ENCODE data around the gene CALB2. TPM values are rescaled to one million over a fixed set of nuclear protein-coding genes. Genes with fewer than 3 reads are reported as not detected.

CALB2 gene
- total and polyA plus RNA-seq, 2 of the 13 experiments (the other 11 are each of a cell fraction or from before 2014, with no cell fraction given): 0.37 to 0.40 TPM

- TF ChIP-seq, protein P1, sequence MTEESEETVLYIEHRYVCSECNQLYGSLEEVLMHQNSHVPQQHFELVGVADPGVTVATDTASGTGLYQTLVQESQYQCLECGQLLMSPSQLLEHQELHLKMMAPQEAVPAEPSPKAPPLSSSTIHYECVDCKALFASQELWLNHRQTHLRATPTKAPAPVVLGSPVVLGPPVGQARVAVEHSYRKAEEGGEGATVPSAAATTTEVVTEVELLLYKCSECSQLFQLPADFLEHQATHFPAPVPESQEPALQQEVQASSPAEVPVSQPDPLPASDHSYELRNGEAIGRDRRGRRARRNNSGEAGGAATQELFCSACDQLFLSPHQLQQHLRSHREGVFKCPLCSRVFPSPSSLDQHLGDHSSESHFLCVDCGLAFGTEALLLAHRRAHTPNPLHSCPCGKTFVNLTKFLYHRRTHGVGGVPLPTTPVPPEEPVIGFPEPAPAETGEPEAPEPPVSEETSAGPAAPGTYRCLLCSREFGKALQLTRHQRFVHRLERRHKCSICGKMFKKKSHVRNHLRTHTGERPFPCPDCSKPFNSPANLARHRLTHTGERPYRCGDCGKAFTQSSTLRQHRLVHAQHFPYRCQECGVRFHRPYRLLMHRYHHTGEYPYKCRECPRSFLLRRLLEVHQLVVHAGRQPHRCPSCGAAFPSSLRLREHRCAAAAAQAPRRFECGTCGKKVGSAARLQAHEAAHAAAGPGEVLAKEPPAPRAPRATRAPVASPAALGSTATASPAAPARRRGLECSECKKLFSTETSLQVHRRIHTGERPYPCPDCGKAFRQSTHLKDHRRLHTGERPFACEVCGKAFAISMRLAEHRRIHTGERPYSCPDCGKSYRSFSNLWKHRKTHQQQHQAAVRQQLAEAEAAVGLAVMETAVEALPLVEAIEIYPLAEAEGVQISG (CRISPR knock-in tag; IDR thresholded peaks at IDR 0.05): peak; percentile 31; the same call in 1 of the 2 replicates
- TF ChIP-seq ZNF556 (CRISPR knock-in tag; IDR thresholded peaks at IDR 0.05; ENCODE audit: borderline replicate concordance) (0 out of 2 replicates have a peak, but pooled peaks have one; percentile 47), HOXA5 (CRISPR knock-in tag; IDR thresholded peaks at IDR 0.05) (no peak; the same call in 1 of the 2 replicates), MZF1 (CRISPR knock-in tag; IDR thresholded peaks at IDR 0.05; ENCODE audit: borderline replicate concordance) (no peak), ELF3 (CRISPR knock-in tag; IDR thresholded peaks at IDR 0.05) (peak; percentile 23; the same call in 1 of the 2 replicates), ZNF619 (CRISPR knock-in tag; IDR thresholded peaks at IDR 0.05) (no peak), ZSCAN12 (CRISPR knock-in tag; IDR thresholded peaks at IDR 0.05) (no peak), CBFB (CRISPR knock-in tag; IDR thresholded peaks at IDR 0.05) (no peak), GLI4 (CRISPR knock-in tag; IDR thresholded peaks at IDR 0.05; ENCODE audit: borderline replicate concordance) (peak; percentile 67; the same call in 1 of the 2 replicates), GATAD1 (CRISPR knock-in tag; IDR thresholded peaks at IDR 0.05) (0 out of 2 replicates have a peak, but pooled peaks have one; percentile 9), KLF16 (CRISPR knock-in tag; IDR thresholded peaks at IDR 0.05) (0 out of 4 replicates have a peak, but pooled peaks of 1 of the 2 experiments have one; percentile 28), IKZF5 (CRISPR knock-in tag; IDR thresholded peaks at IDR 0.05) (0 out of 2 replicates have a peak, but pooled peaks have one; percentile 32), ZNF710 (CRISPR knock-in tag; IDR thresholded peaks at IDR 0.05; ENCODE audit: borderline replicate concordance) (peak; percentile 14; the same call in 1 of the 2 replicates), ARHGAP35 (CRISPR knock-in tag; IDR thresholded peaks at IDR 0.05; ENCODE audit: borderline replicate concordance) (peak; percentile 61; the same call in 1 of the 2 replicates), ARNTL (CRISPR knock-in tag; IDR thresholded peaks at IDR 0.05) (0 out of 2 replicates have a peak, but pooled peaks have one; percentile 18), ZFX (CRISPR knock-in tag; IDR thresholded peaks at IDR 0.05; ENCODE audit: low read depth) (peak; percentile 14; the same call in 1 of the 2 replicates)
- TF ChIP-seq, protein P2, sequence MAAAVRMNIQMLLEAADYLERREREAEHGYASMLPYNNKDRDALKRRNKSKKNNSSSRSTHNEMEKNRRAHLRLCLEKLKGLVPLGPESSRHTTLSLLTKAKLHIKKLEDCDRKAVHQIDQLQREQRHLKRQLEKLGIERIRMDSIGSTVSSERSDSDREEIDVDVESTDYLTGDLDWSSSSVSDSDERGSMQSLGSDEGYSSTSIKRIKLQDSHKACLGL (CRISPR knock-in tag; IDR thresholded peaks at IDR 0.05): no peak; the same call in 1 of the 2 replicates
- TF ChIP-seq, protein P3, sequence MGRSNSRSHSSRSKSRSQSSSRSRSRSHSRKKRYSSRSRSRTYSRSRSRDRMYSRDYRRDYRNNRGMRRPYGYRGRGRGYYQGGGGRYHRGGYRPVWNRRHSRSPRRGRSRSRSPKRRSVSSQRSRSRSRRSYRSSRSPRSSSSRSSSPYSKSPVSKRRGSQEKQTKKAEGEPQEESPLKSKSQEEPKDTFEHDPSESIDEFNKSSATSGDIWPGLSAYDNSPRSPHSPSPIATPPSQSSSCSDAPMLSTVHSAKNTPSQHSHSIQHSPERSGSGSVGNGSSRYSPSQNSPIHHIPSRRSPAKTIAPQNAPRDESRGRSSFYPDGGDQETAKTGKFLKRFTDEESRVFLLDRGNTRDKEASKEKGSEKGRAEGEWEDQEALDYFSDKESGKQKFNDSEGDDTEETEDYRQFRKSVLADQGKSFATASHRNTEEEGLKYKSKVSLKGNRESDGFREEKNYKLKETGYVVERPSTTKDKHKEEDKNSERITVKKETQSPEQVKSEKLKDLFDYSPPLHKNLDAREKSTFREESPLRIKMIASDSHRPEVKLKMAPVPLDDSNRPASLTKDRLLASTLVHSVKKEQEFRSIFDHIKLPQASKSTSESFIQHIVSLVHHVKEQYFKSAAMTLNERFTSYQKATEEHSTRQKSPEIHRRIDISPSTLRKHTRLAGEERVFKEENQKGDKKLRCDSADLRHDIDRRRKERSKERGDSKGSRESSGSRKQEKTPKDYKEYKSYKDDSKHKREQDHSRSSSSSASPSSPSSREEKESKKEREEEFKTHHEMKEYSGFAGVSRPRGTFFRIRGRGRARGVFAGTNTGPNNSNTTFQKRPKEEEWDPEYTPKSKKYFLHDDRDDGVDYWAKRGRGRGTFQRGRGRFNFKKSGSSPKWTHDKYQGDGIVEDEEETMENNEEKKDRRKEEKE (IDR thresholded peaks at IDR 0.05): no peak
Measured at GRCh38 chr16:71412270-71413160, 54.0 kb downstream of the CALB2 start (continued).
